Ascending aorta (tissue), 2 donors: ENCODE measurements around the gene KMT5C. TPM values are rescaled to one million over a fixed set of nuclear protein-coding genes. Genes with fewer than 3 reads are reported as not detected.

Experiments used
- DNase-seq, 2 donors: peaks; one replicate each; pipeline ENCODE4 v3.0.0-alpha.2; 2019; ENCODE audit warnings: low spot score in 2 of 2
- H3K27ac ChIP-seq, 2 donors: fragments of 200-600 bp; sonication (generic); one replicate each; pipeline ENCODE4 v1.5.1; 2016 to 2017; ENCODE audit warnings: mild to moderate bottlenecking in 1 of 2
- H3K27me3 ChIP-seq: fragments of 200-600 bp; sonication (generic); one replicate; pipeline ENCODE4 v1.5.1; 2017
- H3K36me3 ChIP-seq, 2 donors: fragments of 200-600 bp; sonication (generic); one replicate each; pipeline ENCODE4 v1.5.1; 2016
- H3K4me1 ChIP-seq, 2 donors: fragments of 200-600 bp; sonication (generic); one replicate each; pipeline ENCODE4 v1.5.1; 2016 to 2017; ENCODE audit warnings: mild to moderate bottlenecking in 1 of 2
- H3K4me3 ChIP-seq, 2 donors: fragments of 200-600 bp; sonication (generic); one replicate each; pipeline ENCODE4 v1.5.1; 2016 to 2017; ENCODE audit warnings: mild to moderate bottlenecking in 1 of 2
- H3K9me3 ChIP-seq, 2 donors: fragments of 200-600 bp; sonication (generic); one replicate each; pipeline ENCODE4 v1.5.1; 2016
- CTCF ChIP-seq, 3 experiments: fragments of 200-600 bp in 2 of 3; fragments of 450-650 bp in 1 of 3; sonication (generic) in 2 of 3; IDR thresholded peaks; one replicate each; pipeline ENCODE4 v1.5.1; 2016 to 2019; ENCODE audit warnings: antibody characterized with exemption in 3 of 3, mild to moderate bottlenecking in 1 of 3, moderate library complexity in 1 of 3
- intact Hi-C: fragments of 100-400 bp; cut with DNase I; formaldehyde crosslinking; loops from one replicate; pipeline ENCODE4 v1.15.1; 2023
- total RNA-seq: library from RNA; depleted of rRNA; stranded (reverse); fragments of >200 nt; gene quantifications from one replicate; pipeline ENCODE4 v1.1.0, GENCODE V29; 2016

KMT5C gene
- total RNA-seq, 1 donor from 2014 or later = 21.7 TPM

GRCh38 chr19:55373306-55373992 lies 33.8 kb downstream of the KMT5C start:
- Histone ChIP-seq H3K36me3 (no peaks in the 10 kb centered on the region), H3K27ac (no peak overlapping the region), H3K9me3 (no peaks in the 10 kb centered on the region), H3K4me1 (peaks cover 0 to 5% of the 10 kb centered on the region in 2 donors), H3K27me3 (peaks cover 18% of the 10 kb centered on the region), H3K4me3 (no peak overlapping the region)
- DNase-seq = no peak
- TF ChIP-seq CTCF (IDR thresholded peaks at IDR 0.05) = no peak
- intact Hi-C loops = no loop called here

- intact Hi-C loops = no loop called here
These were observed 34.5 kb downstream of the KMT5C start for GRCh38 chr19:55373993-55374757.

GRCh38 chr19:55376241-55376933 lies 36.7 kb downstream of the KMT5C start, which contains the start of gene TMEM190:
TMEM190 (plus strand) TSS chr19:55376826; CDS start chr19:55376854, 28 bp downstream.
- intact Hi-C loops = no loop called here
- TF ChIP-seq CTCF (IDR thresholded peaks at IDR 0.05) = no peak
- Histone ChIP-seq H3K4me3 (no peak within 1 kb of the TSS), H3K27me3 (peaks cover 10% of the 10 kb centered on the region), H3K9me3 (no peaks in the 10 kb centered on the region), H3K4me1 (no peaks in the 10 kb centered on the region), H3K36me3 (no peaks in the 10 kb centered on the region), H3K27ac (no peak within 1 kb of the TSS)
- no peak for DNase-seq

More at GRCh38 chr19:55373993-55374757, 34.5 kb downstream of the KMT5C start:
- H3K9me3 ChIP-seq = no peaks in the 10 kb centered on the region
- H3K36me3 ChIP-seq = no peaks in the 10 kb centered on the region
- no peak for DNase-seq
- no peak overlapping the region for H3K4me3 ChIP-seq
- peaks cover 0 to 5% of the 10 kb centered on the region in 2 donors for H3K4me1 ChIP-seq
- TF ChIP-seq CTCF (IDR thresholded peaks at IDR 0.05) = no peak
- peaks cover 12% of the 10 kb centered on the region for H3K27me3 ChIP-seq
- no peak overlapping the region for H3K27ac ChIP-seq

- no peak for TF ChIP-seq CTCF (IDR thresholded peaks at IDR 0.05)
- intact Hi-C loops = no loop called here
- H3K27ac ChIP-seq = no peak overlapping the region
- H3K36me3 ChIP-seq = no peaks in the 10 kb centered on the region
- no peak for DNase-seq
- no peaks in the 10 kb centered on the region for H3K4me1 ChIP-seq
- H3K27me3 ChIP-seq = peaks cover 10% of the 10 kb centered on the region
- no peaks in the 10 kb centered on the region for H3K9me3 ChIP-seq
- H3K4me3 ChIP-seq = no peak overlapping the region
These were observed 37.9 kb downstream of the KMT5C start for GRCh38 chr19:55377356-55378131.

GRCh38 chr19:55379174-55379573 lies 39.5 kb downstream of the KMT5C start:
- intact Hi-C loops = no loop called here
- peaks cover 0 to 5% of the 10 kb centered on the region in 2 donors for H3K4me1 ChIP-seq
- H3K4me3 ChIP-seq = no peak overlapping the region
- H3K36me3 ChIP-seq = no peaks in the 10 kb centered on the region
- DNase-seq = no peak
- H3K27ac ChIP-seq = no peak overlapping the region
- H3K9me3 ChIP-seq = no peaks in the 10 kb centered on the region
- TF ChIP-seq CTCF (IDR thresholded peaks at IDR 0.05) = no peak
- H3K27me3 ChIP-seq = peaks cover 5% of the 10 kb centered on the region
